SK-N-MC (cell line): ENCODE data around the gene OR51G2.

Experiments used
- DNase-seq: peaks from one replicate; pipeline ENCODE4 v3.0.0-alpha.2; 2011; ENCODE audit warnings: low read depth, low spot score
- H3K27ac ChIP-seq: fragments of 200-600 bp; sonication (generic); 2 replicates; pipeline ENCODE4 v1.5.1; 2016; ENCODE audit warnings: mixed run types
- H3K36me3 ChIP-seq: fragments of 200-600 bp; sonication (generic); 2 replicates; pipeline ENCODE4 v1.6.1; 2017; ENCODE audit warnings: antibody characterized with exemption, low read length, mixed read lengths; ENCODE audit not compliant: insufficient read depth
- H3K4me3 ChIP-seq: fragments of 200-600 bp; sonication (generic); 2 replicates; pipeline ENCODE4 v1.5.1; 2016
- H3K9ac ChIP-seq: fragments of 200-600 bp; sonication (generic); 2 replicates; pipeline ENCODE4 v1.8.0; 2017; ENCODE audit warnings: mixed run types, mixed read lengths; ENCODE audit not compliant: insufficient read length
- H3K9me3 ChIP-seq: fragments of 200-600 bp; sonication (generic); 2 replicates; pipeline ENCODE4 v1.6.1; 2017; ENCODE audit warnings: low read depth, mild to moderate bottlenecking, antibody characterized with exemption, low read length, moderate library complexity, mixed read lengths
- EZH2 ChIP-seq: fragments of 200-600 bp; sonication (generic); IDR thresholded peaks from one replicate; pipeline ENCODE4 v1.6.1; 2017; ENCODE audit warnings: antibody characterized with exemption
- FOXP2 ChIP-seq: optimal IDR thresholded peaks from 2 replicates; pipeline ENCODE3; 2011; ENCODE audit warnings: mild to moderate bottlenecking, moderate library complexity; ENCODE audit not compliant: insufficient read depth; ENCODE audit errors: extremely low read length, control extremely low read depth
- POLR2AphosphoS5 ChIP-seq: IDR thresholded peaks from 2 replicates; pipeline ENCODE4 v1.6.1; 2012; ENCODE audit warnings: mild to moderate bottlenecking, low read depth, low read length, borderline replicate concordance

The OR51G2 gene

GRCh38 chr11:4882543-4882942, 36.6 kb downstream of the OR51G2 start:
- H3K36me3 ChIP-seq = no peaks in the 10 kb centered on the region
- H3K9me3 ChIP-seq = no peaks in the 10 kb centered on the region
- no peak for TF ChIP-seq EZH2
- no peak for TF ChIP-seq POLR2AphosphoS5
- no peak for TF ChIP-seq FOXP2
- H3K27ac ChIP-seq = no peak overlapping the region
- H3K4me3 ChIP-seq = no peak overlapping the region
- no peak for DNase-seq
- no peak overlapping the region for H3K9ac ChIP-seq

GRCh38 chr11:4881860-4882500, 37.2 kb downstream of the OR51G2 start, which contains the start of gene OR51T1:
Gene OR51T1, plus strand, starts transcription at chr11:4881900. Its CDS starts 0 bp downstream, at chr11:4881900.
- Histone ChIP-seq H3K27ac (no peak within 1 kb of the TSS), H3K9me3 (no peaks in the 10 kb centered on the region), H3K36me3 (no peaks in the 10 kb centered on the region), H3K4me3 (no peak within 1 kb of the TSS), H3K9ac (no peak within 1 kb of the TSS)
- no peak for TF ChIP-seq POLR2AphosphoS5
- TF ChIP-seq EZH2 = no peak
- no peak for TF ChIP-seq FOXP2
- DNase-seq = no peak

GRCh38 chr11:4881188-4881587, 38.0 kb downstream of the OR51G2 start:
- no peak for DNase-seq
- no peak overlapping the region for H3K27ac ChIP-seq
- TF ChIP-seq POLR2AphosphoS5 = no peak
- TF ChIP-seq FOXP2 = no peak
- no peak for TF ChIP-seq EZH2

GRCh38 chr11:4865855-4866254, 53.3 kb downstream of the OR51G2 start:
- Histone ChIP-seq H3K9me3 (no peaks in the 10 kb centered on the region), H3K36me3 (no peaks in the 10 kb centered on the region), H3K9ac (no peak overlapping the region), H3K4me3 (no peak overlapping the region), H3K27ac (no peak overlapping the region)
- TF ChIP-seq POLR2AphosphoS5 = no peak
- TF ChIP-seq FOXP2 = no peak
- no peak for DNase-seq

More at GRCh38 chr11:4881188-4881587, 38.0 kb downstream of the OR51G2 start:
- Histone ChIP-seq H3K9me3 (no peaks in the 10 kb centered on the region), H3K36me3 (no peaks in the 10 kb centered on the region), H3K9ac (no peak overlapping the region), H3K4me3 (no peak overlapping the region)

GRCh38 chr11:4863876-4864275, 55.3 kb downstream of the OR51G2 start:
- no peak overlapping the region for H3K27ac ChIP-seq
- no peak for DNase-seq
- no peaks in the 10 kb centered on the region for H3K36me3 ChIP-seq
- no peak overlapping the region for H3K4me3 ChIP-seq
- H3K9me3 ChIP-seq = no peaks in the 10 kb centered on the region
- H3K9ac ChIP-seq = no peak overlapping the region
- TF ChIP-seq EZH2 = no peak
- no peak for TF ChIP-seq POLR2AphosphoS5
- no peak for TF ChIP-seq FOXP2
